ENCODE data around the gene KCNJ2.

- TF ChIP-seq EZH2phosphoT487 (IDR thresholded peaks at IDR 0.05; ENCODE audit: insufficient read depth, low read depth), result no peak
- no peak for TF ChIP-seq EZH2 (IDR thresholded peaks at IDR 0.05; ENCODE audit: insufficient read depth, poor library complexity, severe bottlenecking)
These were observed 14.9 kb downstream of the KCNJ2 start for GRCh38 chr17:70184207-70184606.

Data from GM23248 (cell line).